Suprapubic skin (tissue), 4 donors: ENCODE results near the gene ADAMTS13. TPM values are rescaled to one million over a fixed set of nuclear protein-coding genes. Genes with fewer than 3 reads are reported as not detected.

Experiments
- DNase-seq, 2 donors: peaks; one replicate each; pipeline ENCODE4 v3.0.0-alpha.2; 2019; ENCODE audit warnings: low spot score in 2 of 2
- H3K27ac ChIP-seq: fragments of 200-600 bp; sonication (generic); one replicate; pipeline ENCODE4 v1.5.1; 2019
- H3K27me3 ChIP-seq: fragments of 200-600 bp; sonication (generic); one replicate; pipeline ENCODE4 v1.5.1; 2019
- H3K36me3 ChIP-seq: fragments of 200-600 bp; sonication (generic); one replicate; pipeline ENCODE4 v1.5.1; 2019
- H3K4me1 ChIP-seq: fragments of 200-600 bp; sonication (generic); one replicate; pipeline ENCODE4 v1.5.1; 2019
- H3K4me3 ChIP-seq: fragments of 200-600 bp; sonication (generic); one replicate; pipeline ENCODE4 v1.5.1; 2019; ENCODE audit warnings: mild to moderate bottlenecking
- H3K9me3 ChIP-seq: fragments of 200-600 bp; sonication (generic); one replicate; pipeline ENCODE4 v1.5.1; 2019
- EP300 ChIP-seq: sonication (generic); formaldehyde crosslinking; IDR thresholded peaks from one replicate; pipeline ENCODE4 v1.6.1; 2017; ENCODE audit warnings: antibody characterized with exemption
- POLR2A ChIP-seq, 2 donors: fragments of 450-650 bp; IDR thresholded peaks; one replicate each; pipeline ENCODE4 v1.6.1; 2017; ENCODE audit warnings: antibody characterized with exemption in 2 of 2, mild to moderate bottlenecking in 2 of 2, moderate library complexity in 2 of 2
- POLR2AphosphoS5 ChIP-seq, 3 donors: sonication (generic); formaldehyde crosslinking; IDR thresholded peaks; one replicate each; pipeline ENCODE4 v1.6.1; 2017; ENCODE audit warnings: antibody characterized with exemption in 3 of 3
- WGBS: methylation state at CpG from one replicate; pipeline ENCODE4 v1.1.5; 2018; 5-methylcytosine and 5-hydroxymethylcytosine counted together
- total RNA-seq, 4 donors: library from RNA; depleted of rRNA; stranded (reverse); fragments of >200 nt; gene quantifications; one replicate each; pipeline ENCODE4 v1.1.0, GENCODE V29; 2016
- TF ChIP-seq, protein P1 (sequence below), 2 donors: fragments of 200-600 bp in 1 of 2; fragments of 450-650 bp in 1 of 2; sonication (generic) in 1 of 2; IDR thresholded peaks; one replicate each; pipeline ENCODE4 v1.5.1; 2016 to 2019; ENCODE audit warnings: antibody characterized with exemption in 2 of 2, mild to moderate bottlenecking in 1 of 2, moderate library complexity in 1 of 2

ADAMTS13 gene
- total RNA-seq, 4 donors from 2014 or later, result 1.2 to 3.3 (median 1.6) TPM

DNA sequence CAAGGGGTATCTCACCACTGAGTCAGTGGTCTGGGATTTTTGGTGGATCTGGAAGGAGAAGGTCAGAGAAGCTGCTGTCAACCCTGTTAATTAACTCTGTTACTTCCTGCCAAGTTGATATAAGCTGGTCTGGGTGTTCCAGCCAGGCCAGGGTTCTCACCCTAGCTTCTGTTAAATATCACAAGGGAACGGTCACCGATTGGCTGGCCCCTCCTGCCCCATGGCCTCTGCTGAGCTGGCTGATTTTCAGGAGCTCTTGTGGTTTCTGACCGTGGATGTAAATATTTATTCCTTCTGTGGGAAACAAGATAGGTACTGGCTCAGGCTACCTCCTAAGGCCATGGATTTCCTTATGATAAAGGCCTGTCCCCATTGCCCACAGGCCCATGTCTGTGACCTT, 1.0 kb downstream of the ADAMTS13 start:
- peaks cover 12% of the 10 kb centered on the region for H3K4me1 ChIP-seq

GRCh38 chr9:133424187-133424586, 2.0 kb downstream of the ADAMTS13 start:
- Histone ChIP-seq H3K9me3 (no peaks in the 10 kb centered on the region), H3K4me1 (peaks cover 13% of the 10 kb centered on the region), H3K4me3 (no peak overlapping the region), H3K27ac (no peak overlapping the region), H3K36me3 (no peaks in the 10 kb centered on the region), H3K27me3 (peaks cover 18% of the 10 kb centered on the region)
- TF ChIP-seq POLR2A (IDR thresholded peaks at IDR 0.05) (no peak), EP300 (no peak), POLR2AphosphoS5 (IDR thresholded peaks at IDR 0.05) (no peak)
- TF ChIP-seq, protein P1, sequence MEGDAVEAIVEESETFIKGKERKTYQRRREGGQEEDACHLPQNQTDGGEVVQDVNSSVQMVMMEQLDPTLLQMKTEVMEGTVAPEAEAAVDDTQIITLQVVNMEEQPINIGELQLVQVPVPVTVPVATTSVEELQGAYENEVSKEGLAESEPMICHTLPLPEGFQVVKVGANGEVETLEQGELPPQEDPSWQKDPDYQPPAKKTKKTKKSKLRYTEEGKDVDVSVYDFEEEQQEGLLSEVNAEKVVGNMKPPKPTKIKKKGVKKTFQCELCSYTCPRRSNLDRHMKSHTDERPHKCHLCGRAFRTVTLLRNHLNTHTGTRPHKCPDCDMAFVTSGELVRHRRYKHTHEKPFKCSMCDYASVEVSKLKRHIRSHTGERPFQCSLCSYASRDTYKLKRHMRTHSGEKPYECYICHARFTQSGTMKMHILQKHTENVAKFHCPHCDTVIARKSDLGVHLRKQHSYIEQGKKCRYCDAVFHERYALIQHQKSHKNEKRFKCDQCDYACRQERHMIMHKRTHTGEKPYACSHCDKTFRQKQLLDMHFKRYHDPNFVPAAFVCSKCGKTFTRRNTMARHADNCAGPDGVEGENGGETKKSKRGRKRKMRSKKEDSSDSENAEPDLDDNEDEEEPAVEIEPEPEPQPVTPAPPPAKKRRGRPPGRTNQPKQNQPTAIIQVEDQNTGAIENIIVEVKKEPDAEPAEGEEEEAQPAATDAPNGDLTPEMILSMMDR (IDR thresholded peaks at IDR 0.05), result no peak
- 91% methylated on average over 9 of the region's 12 CpGs for WGBS
- no peak for DNase-seq

More for the DNA sequence above, 1.0 kb downstream of the ADAMTS13 start:
- H3K9me3 ChIP-seq, result no peaks in the 10 kb centered on the region
- no peak for DNase-seq
- TF ChIP-seq EP300 (no peak), POLR2AphosphoS5 (IDR thresholded peaks at IDR 0.05) (no peak), POLR2A (IDR thresholded peaks at IDR 0.05) (no peak)
- TF ChIP-seq, protein P1 (IDR thresholded peaks at IDR 0.05), result no peak
- no peaks in the 10 kb centered on the region for H3K36me3 ChIP-seq
- H3K4me3 ChIP-seq, result no peak overlapping the region
- H3K27ac ChIP-seq, result no peak overlapping the region
- 97% methylated on average over 3 of the region's 3 CpGs for WGBS
- H3K27me3 ChIP-seq, result peaks cover 9% of the 10 kb centered on the region

DNA sequence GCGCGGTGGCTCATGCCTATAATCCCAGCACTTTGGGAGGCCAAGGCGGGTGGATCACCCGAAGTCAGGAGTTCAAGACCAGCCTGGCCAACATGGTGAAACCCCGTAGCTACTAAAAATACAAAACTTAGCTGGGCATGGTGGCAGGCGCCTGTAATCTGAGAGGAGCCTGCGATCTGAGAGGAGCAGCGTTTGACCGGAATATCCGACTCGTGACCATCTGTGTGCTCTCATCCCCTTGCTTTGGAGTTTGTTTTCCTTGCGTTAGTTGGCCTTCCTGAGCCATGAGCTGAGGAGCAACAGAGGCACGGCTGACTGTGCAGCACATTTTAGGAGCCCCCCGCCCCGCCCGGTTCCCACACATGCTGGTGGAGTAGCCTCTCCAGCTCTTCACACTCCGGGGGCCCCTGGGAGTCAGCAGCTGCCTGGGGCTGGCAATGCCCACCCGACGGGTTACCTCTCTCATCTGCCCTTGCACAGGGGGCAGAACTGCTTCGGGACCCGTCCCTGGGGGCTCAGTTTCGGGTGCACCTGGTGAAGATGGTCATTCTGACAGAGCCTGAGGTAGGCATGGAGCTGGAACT, 3.0 kb downstream of the ADAMTS13 start:
- Histone ChIP-seq H3K9me3 (no peaks in the 10 kb centered on the region), H3K4me3 (no peak overlapping the region), H3K4me1 (peaks cover 17% of the 10 kb centered on the region), H3K27ac (no peak overlapping the region), H3K36me3 (no peaks in the 10 kb centered on the region), H3K27me3 (peaks cover 21% of the 10 kb centered on the region)
- no peak for TF ChIP-seq POLR2A (IDR thresholded peaks at IDR 0.05)
- TF ChIP-seq, protein P1 (IDR thresholded peaks at IDR 0.05), result no peak
- TF ChIP-seq POLR2AphosphoS5 (IDR thresholded peaks at IDR 0.05), result no peak
- no peak for TF ChIP-seq EP300
- 92% methylated on average over 11 of the region's 22 CpGs for WGBS
- DNase-seq, result no peak

DNA sequence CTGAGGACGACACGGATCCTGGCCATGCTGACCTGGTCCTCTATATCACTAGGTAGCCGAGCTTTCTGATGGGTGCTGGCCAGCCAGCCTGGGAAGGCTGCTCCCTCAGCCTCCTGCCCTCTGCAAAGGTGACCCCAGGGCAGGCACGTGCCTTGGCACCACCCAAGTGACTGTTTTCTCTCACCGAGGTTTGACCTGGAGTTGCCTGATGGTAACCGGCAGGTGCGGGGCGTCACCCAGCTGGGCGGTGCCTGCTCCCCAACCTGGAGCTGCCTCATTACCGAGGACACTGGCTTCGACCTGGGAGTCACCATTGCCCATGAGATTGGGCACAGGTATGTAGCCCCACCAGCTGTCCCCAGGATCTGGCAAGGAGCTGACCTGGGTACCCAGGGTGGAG, 3.8 kb downstream of the ADAMTS13 start:
- Histone ChIP-seq H3K27ac (no peak overlapping the region), H3K4me3 (no peak overlapping the region), H3K9me3 (no peaks in the 10 kb centered on the region), H3K36me3 (no peaks in the 10 kb centered on the region), H3K4me1 (peaks cover 17% of the 10 kb centered on the region), H3K27me3 (peaks cover 21% of the 10 kb centered on the region)
- WGBS, result 80% methylated on average over 1 of the region's 11 CpGs
- TF ChIP-seq POLR2AphosphoS5 (IDR thresholded peaks at IDR 0.05), result no peak
- no peak for TF ChIP-seq POLR2A (IDR thresholded peaks at IDR 0.05)
- no peak for DNase-seq

DNA sequence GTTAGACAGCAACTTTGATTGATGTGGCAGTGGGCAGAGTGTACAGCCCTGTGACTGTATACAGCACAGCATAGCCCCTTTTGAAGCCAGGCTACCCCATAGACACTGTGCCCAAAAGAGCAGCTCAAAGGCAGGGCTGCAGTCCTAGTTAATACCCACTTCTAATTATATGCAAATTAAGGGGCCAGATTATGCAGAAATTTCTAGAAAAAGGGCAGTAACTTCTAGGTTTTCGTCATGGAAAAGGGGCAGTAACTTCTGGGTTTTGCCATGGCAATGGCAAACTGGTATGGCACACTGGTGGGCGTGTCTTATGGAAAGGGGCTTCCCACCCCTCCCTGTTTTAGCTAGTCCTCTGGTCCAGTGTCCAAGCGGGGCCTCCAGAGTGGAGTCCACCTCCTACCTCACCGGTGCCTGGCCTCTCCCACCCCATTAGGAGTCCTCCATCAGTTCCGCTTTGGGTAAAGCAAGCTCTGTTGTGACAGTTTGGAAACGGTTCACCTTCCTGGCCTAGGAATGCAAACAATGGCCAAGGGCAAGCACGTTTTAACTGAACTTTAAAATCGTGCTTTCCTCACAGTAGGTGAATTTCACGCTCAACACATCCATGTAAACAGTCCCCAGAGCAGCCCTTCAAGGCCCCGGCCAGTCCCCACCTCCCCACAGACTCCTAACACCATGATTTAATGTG, 5.6 kb downstream of the ADAMTS13 start:
- DNase-seq, result no peak

More for the DNA sequence above, 5.6 kb downstream of the ADAMTS13 start:
- no peaks in the 10 kb centered on the region for H3K9me3 ChIP-seq
- 63% methylated on average over 10 of the region's 10 CpGs for WGBS
- TF ChIP-seq POLR2AphosphoS5 (IDR thresholded peaks at IDR 0.05) (no peak), EP300 (no peak), POLR2A (IDR thresholded peaks at IDR 0.05) (no peak)
- TF ChIP-seq, protein P1 (IDR thresholded peaks at IDR 0.05), result no peak
- peaks cover 21% of the 10 kb centered on the region for H3K27me3 ChIP-seq
- H3K4me1 ChIP-seq, result peaks cover 17% of the 10 kb centered on the region
- H3K4me3 ChIP-seq, result peak overlapping the region; percentile 43
- no peak overlapping the region for H3K27ac ChIP-seq
- no peaks in the 10 kb centered on the region for H3K36me3 ChIP-seq
